ENCODE results near the gene BLACAT1. TPM values are rescaled to one million over a fixed set of nuclear protein-coding genes. Genes with fewer than 3 reads are reported as not detected.

Gene BLACAT1
- total RNA-seq, 4 donors from 2014 or later: 0.53 to 3.6 (median 1.5) TPM; not detected in 1

DNA sequence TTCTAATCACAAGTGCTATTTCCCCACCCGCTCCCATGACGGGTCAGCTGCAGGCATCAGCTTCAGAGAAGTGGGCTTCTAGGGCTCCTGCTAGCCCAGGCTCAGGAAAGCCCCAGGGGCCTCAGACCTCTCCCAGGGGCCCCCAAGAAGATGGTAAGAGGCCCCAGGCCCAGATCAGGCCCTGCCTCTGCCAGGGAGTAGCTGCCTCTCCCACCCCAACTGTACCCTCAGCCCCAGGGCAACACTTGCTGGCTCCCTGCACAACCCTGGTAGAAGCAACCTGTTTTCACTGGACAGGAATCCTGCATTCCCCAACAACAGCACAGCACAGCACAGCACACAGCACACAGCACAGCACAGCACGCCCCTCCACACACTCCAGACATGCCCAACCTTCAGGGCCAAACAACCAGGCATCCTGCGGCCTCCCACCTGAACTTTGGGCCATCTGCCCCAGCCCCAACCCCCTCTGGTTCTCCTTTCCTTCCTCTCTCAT is 6.5 kb downstream of the BLACAT1 start:
- Histone ChIP-seq H3K27me3 (peaks cover 0 to 8% of the 10 kb centered on the region in 2 donors), H3K36me3 (no peaks in the 10 kb centered on the region), H3K4me1 (peaks cover 0 to 15% (median 3%) of the 10 kb centered on the region in 4 donors), H3K27ac (peak overlapping the region in 3 of 4 donors; percentile 25 to 71 (median 61)), H3K9me3 (no peaks in the 10 kb centered on the region), H3K4me3 (peak overlapping the region in 2 of 4 donors; percentile 41 to 45)
- no peak for DNase-seq
- TF ChIP-seq POLR2A (IDR thresholded peaks at IDR 0.05): no peak

DNA sequence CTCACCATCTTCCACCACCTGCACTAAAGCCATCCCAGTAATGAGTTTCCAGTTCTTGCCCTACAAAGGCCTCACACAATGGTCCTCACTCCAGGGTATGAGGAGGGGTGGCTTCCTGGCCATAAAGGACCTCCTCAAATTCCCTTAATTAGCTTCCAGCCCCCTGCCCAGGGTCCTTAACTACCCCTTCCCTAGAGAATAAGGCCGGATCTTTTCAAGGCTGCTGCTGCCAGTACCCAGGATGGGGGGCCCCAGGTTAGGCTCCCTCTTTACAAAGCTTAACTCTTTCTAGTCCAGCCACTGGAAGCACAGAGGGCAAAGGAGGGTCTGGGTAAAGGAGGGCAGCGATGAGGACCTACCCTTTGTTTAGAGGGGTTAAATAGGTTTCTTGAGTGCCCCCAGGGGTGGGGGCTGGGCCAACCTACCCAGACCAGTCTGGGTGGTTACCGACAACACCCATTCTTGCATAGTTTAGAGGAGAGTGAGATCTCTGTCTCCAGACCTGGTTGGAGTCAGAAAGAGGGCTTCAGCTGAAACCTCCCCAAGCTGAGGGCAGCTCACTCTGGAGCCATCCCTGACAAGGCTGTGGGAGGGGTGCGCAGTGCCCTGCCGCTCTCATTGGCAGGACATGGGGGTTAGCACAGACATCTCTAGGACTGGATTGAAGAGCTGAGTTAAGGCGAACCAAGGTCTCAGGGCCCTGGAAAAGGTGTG is 7.1 kb downstream of the BLACAT1 start:
- Histone ChIP-seq H3K4me3 (peak overlapping the region in 2 of 4 donors; percentile 41 to 45), H3K9me3 (no peaks in the 10 kb centered on the region), H3K27me3 (peaks cover 0 to 8% of the 10 kb centered on the region in 2 donors), H3K4me1 (peaks cover 0 to 15% (median 3%) of the 10 kb centered on the region in 4 donors), H3K27ac (no peak overlapping the region), H3K36me3 (no peaks in the 10 kb centered on the region)
- TF ChIP-seq, protein P1, sequence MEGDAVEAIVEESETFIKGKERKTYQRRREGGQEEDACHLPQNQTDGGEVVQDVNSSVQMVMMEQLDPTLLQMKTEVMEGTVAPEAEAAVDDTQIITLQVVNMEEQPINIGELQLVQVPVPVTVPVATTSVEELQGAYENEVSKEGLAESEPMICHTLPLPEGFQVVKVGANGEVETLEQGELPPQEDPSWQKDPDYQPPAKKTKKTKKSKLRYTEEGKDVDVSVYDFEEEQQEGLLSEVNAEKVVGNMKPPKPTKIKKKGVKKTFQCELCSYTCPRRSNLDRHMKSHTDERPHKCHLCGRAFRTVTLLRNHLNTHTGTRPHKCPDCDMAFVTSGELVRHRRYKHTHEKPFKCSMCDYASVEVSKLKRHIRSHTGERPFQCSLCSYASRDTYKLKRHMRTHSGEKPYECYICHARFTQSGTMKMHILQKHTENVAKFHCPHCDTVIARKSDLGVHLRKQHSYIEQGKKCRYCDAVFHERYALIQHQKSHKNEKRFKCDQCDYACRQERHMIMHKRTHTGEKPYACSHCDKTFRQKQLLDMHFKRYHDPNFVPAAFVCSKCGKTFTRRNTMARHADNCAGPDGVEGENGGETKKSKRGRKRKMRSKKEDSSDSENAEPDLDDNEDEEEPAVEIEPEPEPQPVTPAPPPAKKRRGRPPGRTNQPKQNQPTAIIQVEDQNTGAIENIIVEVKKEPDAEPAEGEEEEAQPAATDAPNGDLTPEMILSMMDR (IDR thresholded peaks at IDR 0.05): no peak
- TF ChIP-seq POLR2A (IDR thresholded peaks at IDR 0.05): no peak
- DNase-seq: peak in 1 of 3 donors; percentile 49

DNA sequence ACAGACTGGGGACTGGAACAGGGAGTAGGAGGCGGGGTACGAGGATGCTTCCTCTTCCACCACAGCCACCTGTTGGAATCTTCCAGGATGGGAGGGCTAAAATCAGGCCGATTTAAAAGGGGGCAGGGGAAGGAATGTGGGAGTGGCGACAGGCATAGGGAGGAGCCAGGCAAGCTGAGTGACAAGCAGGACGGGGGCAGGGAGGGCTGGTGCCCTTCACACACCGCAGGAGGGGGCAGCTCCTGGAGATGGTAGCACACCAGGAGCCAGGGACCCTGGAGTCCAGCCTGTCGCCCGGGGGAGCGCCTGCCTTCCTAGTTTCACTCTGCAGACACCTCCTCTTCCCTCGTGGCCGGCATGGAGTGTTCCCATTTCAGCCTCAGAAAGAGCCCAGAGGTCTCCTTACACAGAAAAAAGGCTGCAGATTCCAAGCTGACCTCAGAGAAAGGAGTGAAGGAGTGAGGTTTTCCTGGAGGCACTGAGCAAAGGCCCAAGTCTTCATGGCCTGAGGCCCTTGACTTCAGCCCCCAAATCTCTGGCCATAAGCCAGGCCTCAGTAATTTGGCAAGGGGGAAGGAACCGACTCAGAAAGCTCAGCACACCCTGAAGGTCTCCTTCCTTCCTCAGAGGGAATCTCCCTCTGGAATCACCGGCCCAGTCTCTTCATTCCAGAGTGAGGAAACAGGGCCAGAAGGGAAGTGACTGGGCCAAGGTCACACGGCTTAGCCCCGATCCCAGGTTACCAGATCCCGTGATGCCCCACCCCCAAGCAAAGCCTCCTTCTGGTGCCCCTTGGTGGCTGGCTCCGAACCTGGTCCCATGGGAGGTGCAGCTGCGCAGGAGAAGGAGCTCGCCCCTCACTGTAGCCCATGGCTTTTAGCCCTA is 8.1 kb downstream of the BLACAT1 start:
- Histone ChIP-seq H3K9me3 (no peaks in the 10 kb centered on the region), H3K4me1 (peaks cover 0 to 19% (median 3%) of the 10 kb centered on the region in 4 donors), H3K4me3 (no peak overlapping the region), H3K27ac (no peak overlapping the region), H3K36me3 (no peaks in the 10 kb centered on the region), H3K27me3 (peaks cover 0 to 6% of the 10 kb centered on the region in 2 donors)
- peak in 1 of 3 donors; percentile 43 for DNase-seq
- no peak for TF ChIP-seq POLR2A (IDR thresholded peaks at IDR 0.05)
- TF ChIP-seq, protein P1 (IDR thresholded peaks at IDR 0.05): no peak

DNA sequence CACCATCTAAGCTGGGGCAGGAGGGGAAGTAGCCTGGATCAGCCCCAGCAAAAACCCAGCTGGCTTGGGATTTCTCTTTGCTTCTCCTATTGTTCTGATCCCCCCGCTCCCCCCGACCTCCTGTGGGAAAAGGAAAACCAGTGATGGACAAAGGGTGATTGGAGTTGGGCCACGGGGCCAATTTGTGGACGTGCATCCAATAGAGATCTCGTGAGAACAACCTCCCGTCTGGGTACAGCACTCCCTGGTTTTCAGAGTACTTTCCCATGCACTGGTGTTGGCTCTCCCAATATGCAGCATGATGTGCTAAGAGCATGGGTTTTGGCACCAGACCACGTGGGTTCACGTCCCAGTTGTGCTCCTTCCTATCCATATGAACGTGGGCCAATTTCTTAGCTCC is 9.0 kb downstream of the BLACAT1 start:
- Histone ChIP-seq H3K9me3 (no peaks in the 10 kb centered on the region), H3K36me3 (no peaks in the 10 kb centered on the region), H3K4me1 (peaks cover 0 to 28% (median 7%) of the 10 kb centered on the region in 4 donors), H3K27me3 (no peaks in the 10 kb centered on the region), H3K4me3 (no peak overlapping the region), H3K27ac (no peak overlapping the region)
- TF ChIP-seq, protein P1 (IDR thresholded peaks at IDR 0.05): no peak
- no peak for TF ChIP-seq POLR2A (IDR thresholded peaks at IDR 0.05)
- peak in 1 of 3 donors; percentile 42 for DNase-seq

DNA sequence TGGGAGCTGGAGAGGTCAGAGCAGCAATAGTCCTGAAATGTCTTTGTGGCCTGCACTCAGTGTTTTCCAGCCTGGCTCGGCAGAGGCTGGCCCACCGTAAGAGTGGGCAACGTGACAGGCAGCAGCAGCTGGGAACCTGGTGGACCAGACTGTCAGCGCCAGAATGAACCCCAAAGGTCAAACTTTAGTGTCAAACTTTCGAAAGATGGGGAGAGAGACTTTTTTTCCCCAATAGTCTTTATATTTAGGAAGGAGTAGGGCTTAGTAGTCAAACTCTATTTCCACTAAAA is 10.3 kb downstream of the BLACAT1 start:
- no peak overlapping the region for H3K27ac ChIP-seq
- peaks cover 0 to 36% (median 20%) of the 10 kb centered on the region in 4 donors for H3K4me1 ChIP-seq
- TF ChIP-seq, protein P1 (IDR thresholded peaks at IDR 0.05): no peak
- TF ChIP-seq POLR2A (IDR thresholded peaks at IDR 0.05): no peak
- no peaks in the 10 kb centered on the region for H3K9me3 ChIP-seq
- no peaks in the 10 kb centered on the region for H3K36me3 ChIP-seq
- no peak for DNase-seq
- no peak overlapping the region for H3K4me3 ChIP-seq
- H3K27me3 ChIP-seq: no peaks in the 10 kb centered on the region

Measured in Peyer's patch (tissue), 4 donors.